H9 (cell line): ENCODE measurements around the gene OR6V1. TPM values are rescaled to one million over a fixed set of nuclear protein-coding genes. Genes with fewer than 3 reads are reported as not detected.

Experiments used
- DNase-seq: peaks from one replicate; pipeline ENCODE4 v3.0.0-alpha.2; 2017
- H2AFZ ChIP-seq: one replicate; pipeline ENCODE4 v1.6.1; 2013; ENCODE audit warnings: mild to moderate bottlenecking, low read length, control low read depth, moderate library complexity
- H2AK5ac ChIP-seq: 2 replicates; pipeline ENCODE4 v1.6.1; 2013; ENCODE audit warnings: low read length, control low read depth, mixed read lengths; ENCODE audit not compliant: insufficient read length
- H2BK120ac ChIP-seq: one replicate; pipeline ENCODE4 v1.6.1; 2013; ENCODE audit warnings: low read depth, mild to moderate bottlenecking, low read length, control low read depth, inconsistent platforms; ENCODE audit not compliant: poor library complexity, severe bottlenecking
- H2BK12ac ChIP-seq: 2 replicates; pipeline ENCODE4 v1.6.1; 2013; ENCODE audit warnings: low read length, control low read depth, mixed read lengths, low read depth; ENCODE audit not compliant: insufficient read length
- H2BK15ac ChIP-seq: 2 replicates; pipeline ENCODE4 v1.6.1; 2013; ENCODE audit warnings: low read depth, low read length, control low read depth
- H2BK20ac ChIP-seq: one replicate; pipeline ENCODE4 v1.6.1; 2013; ENCODE audit warnings: low read depth, mild to moderate bottlenecking, low read length, control low read depth, inconsistent platforms; ENCODE audit not compliant: poor library complexity, severe bottlenecking
- H2BK5ac ChIP-seq: 2 replicates; pipeline ENCODE4 v1.6.1; 2013; ENCODE audit warnings: low read length, control low read depth, mixed read lengths; ENCODE audit not compliant: insufficient read length
- H3K14ac ChIP-seq: 2 replicates; pipeline ENCODE4 v1.6.1; 2013; ENCODE audit warnings: low read length, control low read depth; ENCODE audit not compliant: insufficient read depth
- H3K18ac ChIP-seq: 2 replicates; pipeline ENCODE4 v1.6.1; 2013; ENCODE audit warnings: low read depth, mild to moderate bottlenecking, mixed read lengths, low read length, control low read depth; ENCODE audit not compliant: insufficient read length
- H3K23ac ChIP-seq: 2 replicates; pipeline ENCODE4 v1.6.1; 2013; ENCODE audit warnings: low read length, control low read depth, mixed read lengths, low read depth; ENCODE audit not compliant: insufficient read length
- H3K23me2 ChIP-seq: 2 replicates; pipeline ENCODE4 v1.6.1; 2013; ENCODE audit warnings: low read depth, mild to moderate bottlenecking, mixed read lengths, low read length, control low read depth; ENCODE audit not compliant: insufficient read length, poor library complexity, severe bottlenecking
- H3K27ac ChIP-seq: 2 replicates; pipeline ENCODE4 v1.5.1; 2013; ENCODE audit warnings: low read length, control low read depth, mixed read lengths, low read depth; ENCODE audit not compliant: insufficient read length
- H3K27me3 ChIP-seq: 2 replicates; pipeline ENCODE4 v1.6.1; 2013; ENCODE audit warnings: low read length, control low read depth, inconsistent platforms; ENCODE audit not compliant: insufficient read depth
- H3K4ac ChIP-seq: 2 replicates; pipeline ENCODE4 v1.6.1; 2013; ENCODE audit warnings: low read depth, mild to moderate bottlenecking, control low read depth, inconsistent platforms, low read length, moderate library complexity
- H3K4me1 ChIP-seq: 2 replicates; pipeline ENCODE4 v1.6.1; 2013; ENCODE audit warnings: low read length, control low read depth, inconsistent platforms; ENCODE audit not compliant: insufficient read depth
- H3K4me2 ChIP-seq: 2 replicates; pipeline ENCODE4 v1.6.1; 2013; ENCODE audit warnings: low read length, control low read depth, mixed read lengths; ENCODE audit not compliant: insufficient read length, insufficient read depth
- H3K56ac ChIP-seq: 2 replicates; pipeline ENCODE4 v1.6.1; 2013; ENCODE audit warnings: low read depth, mild to moderate bottlenecking, mixed read lengths, low read length, control low read depth; ENCODE audit not compliant: insufficient read length
- H3K79me1 ChIP-seq: 2 replicates; pipeline ENCODE4 v1.6.1; 2013; ENCODE audit warnings: low read depth, mild to moderate bottlenecking, moderate library complexity, low read length, control low read depth, inconsistent platforms; ENCODE audit not compliant: insufficient read depth, poor library complexity, severe bottlenecking
- H3K79me2 ChIP-seq: 2 replicates; pipeline ENCODE4 v1.6.1; 2013; ENCODE audit warnings: low read length, control low read depth, inconsistent platforms; ENCODE audit not compliant: insufficient read depth
- H3K9ac ChIP-seq: 2 replicates; pipeline ENCODE4 v1.6.1; 2013; ENCODE audit warnings: low read length, control low read depth, mixed read lengths; ENCODE audit not compliant: insufficient read length; ENCODE audit errors: extremely low read depth
- H3K9me3 ChIP-seq: one replicate; pipeline ENCODE4 v1.6.1; 2013; ENCODE audit warnings: low read depth, low read length, inconsistent platforms; ENCODE audit not compliant: control insufficient read depth
- H3T11ph ChIP-seq: one replicate; pipeline ENCODE4 v1.6.1; 2013; ENCODE audit warnings: mild to moderate bottlenecking, low read length, control low read depth, inconsistent platforms
- H4K20me1 ChIP-seq: one replicate; pipeline ENCODE4 v1.6.1; 2013; ENCODE audit not compliant: control insufficient read depth, insufficient read length, insufficient read depth
- H4K5ac ChIP-seq: 2 replicates; pipeline ENCODE4 v1.6.1; 2013; ENCODE audit warnings: low read depth, mild to moderate bottlenecking, mixed read lengths, low read length, control low read depth; ENCODE audit not compliant: insufficient read length
- H4K8ac ChIP-seq: replicated peaks from 2 replicates; pipeline ENCODE4 v1.6.1; 2013; ENCODE audit warnings: low read length, control low read depth, mixed read lengths, low read depth; ENCODE audit not compliant: insufficient read length
- H4K91ac ChIP-seq: 2 replicates; pipeline ENCODE4 v1.6.1; 2013; ENCODE audit warnings: low read depth, mild to moderate bottlenecking, moderate library complexity, mixed read lengths, low read length, control low read depth; ENCODE audit not compliant: insufficient read length
- H3K27ac Mint-ChIP-seq, 3 experiments: 2 replicates in 2 of 3; 3 replicates in 1 of 3; pipeline ENCODE4 v1.8.0; 2020 to 2021; ENCODE audit warnings: mixed read lengths in 3 of 3, mild to moderate bottlenecking in 1 of 3, moderate library complexity in 1 of 3
- H3K27me3 Mint-ChIP-seq: 2 replicates; pipeline ENCODE4 v1.8.0; 2021; ENCODE audit warnings: low read depth, mild to moderate bottlenecking, moderate library complexity, mixed read lengths
- H3K36me3 Mint-ChIP-seq, 3 experiments: 2 replicates in 2 of 3; 3 replicates in 1 of 3; pipeline ENCODE4 v1.8.0; 2020 to 2021; ENCODE audit warnings: low read depth in 3 of 3, mixed read lengths in 3 of 3; ENCODE audit not compliant: insufficient read depth in 1 of 3
- H3K4me1 Mint-ChIP-seq, 2 experiments: 2 replicates each; pipeline ENCODE4 v1.8.0; 2020; ENCODE audit warnings: mixed read lengths in 2 of 2
- H3K4me3 Mint-ChIP-seq, 2 experiments: 2 replicates in 1 of 2; 3 replicates in 1 of 2; pipeline ENCODE4 v1.8.0; 2020 to 2021; ENCODE audit warnings: mild to moderate bottlenecking in 2 of 2, mixed read lengths in 2 of 2, moderate library complexity in 1 of 2
- H3K9me3 Mint-ChIP-seq, 2 experiments: 2 replicates in 1 of 2; 3 replicates in 1 of 2; pipeline ENCODE4 v1.8.0; 2020; ENCODE audit warnings: mild to moderate bottlenecking in 2 of 2, mixed read lengths in 2 of 2, moderate library complexity in 1 of 2
- WGBS: extraction: QIAGEN DNeasy Blood & Tissue Kit; methylation state at CpG from one replicate; pipeline ENCODE4 v1.1.7; 2013; ENCODE audit warnings: missing lambda C conversion rate, low lambda C conversion rate, mixed read lengths; ENCODE audit not compliant: insufficient read length; ENCODE audit errors: extremely low coverage; 5-methylcytosine and 5-hydroxymethylcytosine counted together
- total RNA-seq: library from RNA; stranded (reverse); gene quantifications from 2 replicates; pipeline ENCODE4 v1.2.1, GENCODE V29; 2021
- TF ChIP-seq, protein P1 (sequence below): fragments of 200-600 bp; sonication (generic); conservative IDR thresholded peaks from 3 replicates; pipeline ENCODE4 v1.8.0; 2021; ENCODE audit warnings: antibody characterized with exemption, mild to moderate bottlenecking

OR6V1 gene
- total RNA-seq, 1 experiment from 2014 or later, result not detected

DNA sequence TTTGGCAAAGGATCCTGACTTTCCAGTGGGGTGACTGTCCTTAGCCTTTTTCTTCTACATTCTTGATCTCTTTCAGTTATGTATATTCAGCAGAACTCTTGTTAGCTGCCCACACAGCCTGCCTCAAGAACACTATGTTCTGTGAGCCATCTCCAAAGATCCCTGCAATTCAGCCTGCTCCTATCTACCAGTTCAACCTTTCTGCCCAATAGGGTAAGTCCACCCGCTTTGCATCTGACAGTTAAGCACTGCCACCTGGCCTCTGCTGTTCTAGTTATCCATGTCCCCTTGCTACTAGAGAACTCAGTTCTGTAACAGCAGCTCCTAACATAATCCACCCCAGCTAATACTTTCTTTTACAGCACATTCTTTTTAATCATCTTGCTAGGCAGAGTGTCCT is 38.7 kb upstream of the OR6V1 start:
- H3K4me1 ChIP-seq, result no peaks in the 10 kb centered on the region
- no peaks in the 10 kb centered on the region for H3K23me2 ChIP-seq
- no peaks in the 10 kb centered on the region for H4K20me1 ChIP-seq
- Mint-ChIP-seq H3K27ac (no peak overlapping the region), H3K4me1 (peaks cover 0 to 6% of the 10 kb centered on the region in 2 experiments; a peak in 1 of 4 replicates), H3K4me3 (no peak overlapping the region), H3K27me3 (peaks cover 1% of the 10 kb centered on the region), H3K36me3 (no peaks in the 10 kb centered on the region), H3K9me3 (no peaks in the 10 kb centered on the region)
- H2AFZ ChIP-seq, result no peak overlapping the region
- H3K79me2 ChIP-seq, result no peaks in the 10 kb centered on the region
- H3K27me3 ChIP-seq, result no peaks in the 10 kb centered on the region
- no peak overlapping the region for H2BK120ac ChIP-seq
- H3K79me1 ChIP-seq, result no peaks in the 10 kb centered on the region
- no peak overlapping the region for H3K18ac ChIP-seq
- H2BK5ac ChIP-seq, result no peak overlapping the region
- no peak overlapping the region for H2BK12ac ChIP-seq
- no peak overlapping the region for H3K14ac ChIP-seq
- H3K27ac ChIP-seq, result no peak overlapping the region
- H3T11ph ChIP-seq, result no peak overlapping the region
- TF ChIP-seq, protein P1, sequence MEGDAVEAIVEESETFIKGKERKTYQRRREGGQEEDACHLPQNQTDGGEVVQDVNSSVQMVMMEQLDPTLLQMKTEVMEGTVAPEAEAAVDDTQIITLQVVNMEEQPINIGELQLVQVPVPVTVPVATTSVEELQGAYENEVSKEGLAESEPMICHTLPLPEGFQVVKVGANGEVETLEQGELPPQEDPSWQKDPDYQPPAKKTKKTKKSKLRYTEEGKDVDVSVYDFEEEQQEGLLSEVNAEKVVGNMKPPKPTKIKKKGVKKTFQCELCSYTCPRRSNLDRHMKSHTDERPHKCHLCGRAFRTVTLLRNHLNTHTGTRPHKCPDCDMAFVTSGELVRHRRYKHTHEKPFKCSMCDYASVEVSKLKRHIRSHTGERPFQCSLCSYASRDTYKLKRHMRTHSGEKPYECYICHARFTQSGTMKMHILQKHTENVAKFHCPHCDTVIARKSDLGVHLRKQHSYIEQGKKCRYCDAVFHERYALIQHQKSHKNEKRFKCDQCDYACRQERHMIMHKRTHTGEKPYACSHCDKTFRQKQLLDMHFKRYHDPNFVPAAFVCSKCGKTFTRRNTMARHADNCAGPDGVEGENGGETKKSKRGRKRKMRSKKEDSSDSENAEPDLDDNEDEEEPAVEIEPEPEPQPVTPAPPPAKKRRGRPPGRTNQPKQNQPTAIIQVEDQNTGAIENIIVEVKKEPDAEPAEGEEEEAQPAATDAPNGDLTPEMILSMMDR, result no peak
- no peak overlapping the region for H4K5ac ChIP-seq
- no peak for DNase-seq
- no peaks in the 10 kb centered on the region for H3K9me3 ChIP-seq
- no peak overlapping the region for H4K91ac ChIP-seq
- no peak overlapping the region for H2AK5ac ChIP-seq
- WGBS, result no CpG with 5 or more reads among the region's 1 CpG
- no peak overlapping the region for H3K23ac ChIP-seq
- no peak overlapping the region for H3K9ac ChIP-seq
- no peak overlapping the region for H3K56ac ChIP-seq
- no peak overlapping the region for H3K4me2 ChIP-seq
- no peak overlapping the region for H2BK20ac ChIP-seq
- no peak overlapping the region for H2BK15ac ChIP-seq
- H4K8ac ChIP-seq, result no peak overlapping the region
- no peak overlapping the region for H3K4ac ChIP-seq
